Frontal cortex (tissue), 4 donors: ENCODE measurements around the gene PLOD2. TPM values are rescaled to one million over a fixed set of nuclear protein-coding genes. Genes with fewer than 3 reads are reported as not detected.

Experiments
- DNase-seq, 2 donors: peaks; one replicate each; pipeline ENCODE4 v3.0.0; 2012; ENCODE audit warnings: low spot score in 2 of 2
- FAIRE-seq: peaks from 2 replicates; lab custom pipeline; 2012; peaks lifted over from hg19 to GRCh38; lab: Jason Lieb, UNC
- total RNA-seq: library from RNA; depleted of rRNA; stranded (reverse); fragments of >200 nt; gene quantifications from one replicate; pipeline ENCODE4 v1.2.3, GENCODE V29; 2014
- donor health status: control.
- donor health status: control.
- donor health status: control.

The PLOD2 gene
- 14.7 TPM for total RNA-seq

DNA sequence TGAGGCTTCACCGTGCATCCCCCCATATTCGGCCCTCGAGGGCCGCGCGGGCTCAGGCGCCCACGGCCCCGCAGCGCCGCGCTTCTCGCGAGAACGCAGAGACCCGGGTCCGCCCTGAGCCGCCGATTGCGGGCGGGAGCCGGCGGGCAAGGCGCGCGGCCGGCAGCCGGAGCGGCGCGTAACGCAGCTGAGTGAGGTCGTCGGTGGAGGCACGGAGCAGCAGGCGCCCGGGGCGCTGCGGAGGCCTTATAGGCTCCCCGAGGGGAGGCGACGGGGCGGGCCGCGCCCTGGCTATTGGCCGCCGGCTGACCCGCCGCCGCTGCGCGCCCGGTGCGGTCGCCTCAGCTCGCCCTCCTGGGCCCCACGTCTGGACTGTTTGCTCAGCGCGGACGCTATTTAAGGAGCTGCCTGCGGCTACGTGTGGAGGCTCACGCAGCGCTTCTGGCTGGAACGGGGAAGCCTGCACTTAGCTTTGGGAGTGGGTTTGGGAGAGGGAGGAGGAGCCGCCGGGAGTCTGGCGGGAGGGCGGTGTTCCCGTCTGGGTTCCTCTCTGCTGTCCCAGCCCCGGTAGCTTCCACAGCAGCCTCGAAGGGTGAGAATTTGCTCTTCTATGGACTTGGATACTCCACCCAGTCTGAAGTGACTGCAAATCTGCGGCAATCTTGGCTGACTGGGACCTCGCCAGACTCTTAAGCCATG lies at the start of gene PLOD2:
Gene PLOD2, minus strand, starts transcription at position 221 of the 699 bp plus-strand sequence. Its CDS starts 195 bp downstream, at position 26.
- peak; percentile 70 to 71 for DNase-seq
- no peak for FAIRE-seq

DNA sequence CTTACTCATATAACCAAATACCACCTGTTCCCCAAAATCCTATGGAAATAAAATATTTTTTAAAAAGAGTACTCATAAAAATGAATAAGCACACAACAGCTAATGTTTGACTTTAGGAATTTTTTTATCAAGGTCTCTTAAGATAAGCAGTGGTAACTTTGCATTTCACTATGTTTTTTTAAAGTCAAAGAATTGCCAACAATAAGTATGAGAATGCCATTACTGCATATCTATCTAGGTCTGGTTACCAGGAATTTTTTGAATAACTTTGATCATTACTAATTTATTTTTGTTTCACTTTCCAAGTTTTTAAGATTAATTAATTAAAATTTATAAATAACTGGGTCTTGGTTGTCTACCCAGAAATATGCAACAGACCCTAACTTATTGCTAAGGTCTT lies 48.4 kb upstream of the PLOD2 start:
- no peak for DNase-seq
- no peak for FAIRE-seq

DNA sequence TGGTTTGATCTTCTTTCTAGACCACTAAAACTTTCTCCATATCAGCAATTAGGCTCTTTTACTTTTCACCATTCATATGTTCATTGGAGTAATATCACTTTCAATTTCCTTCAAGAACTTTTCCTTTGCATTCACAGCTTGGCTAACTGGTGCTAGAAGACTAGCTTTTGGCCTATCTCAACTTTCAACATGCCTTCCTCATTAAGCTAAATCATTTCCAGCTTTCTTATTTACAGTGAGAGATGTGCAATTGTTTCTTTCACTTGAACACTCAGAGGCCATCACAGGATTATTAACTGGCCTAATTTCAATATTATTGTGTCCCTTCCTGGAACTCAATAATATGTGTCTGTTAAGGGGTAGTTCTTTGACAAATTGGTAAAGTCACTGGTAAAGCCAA lies 42.8 kb upstream of the PLOD2 start:
- no peak for DNase-seq
- no peak for FAIRE-seq

DNA sequence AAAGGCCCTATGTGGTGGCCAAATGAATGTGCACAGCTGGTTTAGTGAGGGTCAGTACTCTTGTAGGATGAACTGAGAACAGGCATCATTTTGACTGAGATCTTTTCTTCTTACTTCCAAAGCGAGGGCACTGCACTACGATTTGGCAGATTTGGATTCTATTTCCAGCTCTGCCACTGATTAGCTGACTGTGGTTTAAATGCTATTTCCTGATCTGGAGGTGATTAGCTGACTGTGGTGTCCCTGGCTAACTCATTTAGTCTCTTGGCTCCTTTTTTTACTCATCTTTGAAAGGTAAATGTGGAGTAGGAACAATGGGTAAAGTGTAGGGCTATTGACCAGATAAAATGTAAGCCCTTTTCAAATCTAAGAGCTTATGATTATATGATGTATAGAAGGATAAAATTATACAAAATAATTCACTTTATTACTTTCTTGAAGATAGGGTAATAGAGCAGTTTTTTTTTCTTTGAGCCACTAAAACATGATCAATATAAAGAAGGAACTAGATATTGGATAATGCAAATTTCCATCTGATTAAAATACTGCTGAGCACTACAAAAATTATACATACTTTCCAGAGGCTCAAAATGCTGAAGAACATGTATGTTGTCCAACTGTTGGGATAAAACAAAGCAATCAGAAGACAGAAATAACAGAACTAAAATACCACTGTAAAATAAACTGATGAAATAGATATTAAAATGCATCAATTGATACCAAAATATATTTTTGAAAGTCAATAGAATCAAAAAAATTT lies 39.7 kb upstream of the PLOD2 start:
- FAIRE-seq, result no peak
- DNase-seq, result no peak

DNA sequence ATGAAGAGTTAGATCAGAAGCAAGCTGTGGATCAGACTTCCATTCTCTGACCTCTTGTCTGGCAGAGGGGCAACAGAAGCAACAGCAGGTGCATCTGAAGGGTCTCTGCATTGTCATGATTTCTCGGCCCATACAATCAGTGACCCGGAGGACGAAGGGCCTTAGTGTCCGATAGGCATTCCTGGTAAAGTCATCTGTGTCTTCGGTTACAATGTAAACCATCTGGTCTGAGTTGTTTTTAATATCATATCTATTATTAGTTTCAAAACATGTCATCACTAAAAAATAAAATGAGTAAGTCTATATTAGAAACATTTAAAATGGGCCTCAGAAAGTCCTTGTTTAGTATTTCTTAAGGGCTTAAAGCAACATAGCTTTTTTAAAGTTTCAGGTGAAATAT lies 38.8 kb upstream of the PLOD2 start:
- FAIRE-seq (no peak), DNase-seq (no peak)

DNA sequence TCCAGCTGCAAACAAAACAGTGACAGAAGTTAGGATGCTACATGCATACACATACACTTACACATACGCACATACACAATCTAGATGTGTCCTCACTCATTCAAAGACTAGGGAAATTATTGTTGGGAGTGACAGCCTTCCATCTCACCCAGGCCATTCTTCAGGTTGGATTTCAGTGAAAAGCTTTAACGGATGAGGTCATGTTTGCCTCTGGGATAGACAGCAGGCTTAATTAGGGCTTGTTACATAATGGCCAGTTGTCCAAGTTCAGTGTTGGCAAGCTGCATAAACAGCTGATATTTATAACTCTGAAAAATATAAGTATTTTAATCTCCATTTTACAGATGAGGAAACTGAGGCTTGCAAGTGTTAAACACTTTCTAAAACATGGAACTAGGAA lies 35.8 kb upstream of the PLOD2 start:
- no peak for FAIRE-seq
- DNase-seq, result no peak

DNA sequence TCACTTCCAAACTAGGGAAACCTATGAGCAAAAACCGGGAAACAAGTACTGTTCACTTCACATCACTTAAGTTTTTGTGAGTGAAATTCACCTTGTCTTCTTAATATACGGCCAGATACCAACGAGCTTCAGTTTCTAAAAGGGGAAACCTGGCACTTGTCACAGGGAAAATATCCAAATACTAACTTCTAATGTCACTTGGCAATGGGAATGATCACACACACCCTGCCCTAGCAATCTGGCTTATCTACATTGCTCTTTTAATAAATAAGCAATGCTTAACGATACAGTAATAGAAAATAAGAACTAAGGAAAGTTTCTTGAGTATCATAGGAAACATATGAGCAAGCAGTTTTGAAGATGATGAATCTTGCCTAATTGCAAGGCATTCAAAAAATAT lies 34.6 kb upstream of the PLOD2 start:
- no peak for DNase-seq
- FAIRE-seq, result no peak

DNA sequence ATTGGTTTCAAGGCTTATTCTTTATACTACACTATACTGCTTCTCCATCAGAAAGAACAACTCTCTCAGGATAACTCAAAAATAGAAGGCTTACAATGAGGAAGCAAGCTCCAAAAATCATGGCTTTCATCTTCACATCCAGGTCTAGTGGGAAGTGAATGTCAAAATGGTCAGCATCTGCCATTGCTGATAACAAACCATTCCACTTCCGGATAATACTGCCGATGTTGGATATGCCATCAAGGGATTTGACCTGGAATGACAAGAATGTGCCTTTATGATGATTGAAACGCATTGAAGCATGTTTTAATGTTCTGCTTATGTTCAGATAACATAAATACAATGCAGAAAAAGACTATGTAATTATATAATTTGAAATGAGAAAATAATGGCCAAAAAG lies 34.0 kb upstream of the PLOD2 start:
- DNase-seq, result no peak
- no peak for FAIRE-seq

DNA sequence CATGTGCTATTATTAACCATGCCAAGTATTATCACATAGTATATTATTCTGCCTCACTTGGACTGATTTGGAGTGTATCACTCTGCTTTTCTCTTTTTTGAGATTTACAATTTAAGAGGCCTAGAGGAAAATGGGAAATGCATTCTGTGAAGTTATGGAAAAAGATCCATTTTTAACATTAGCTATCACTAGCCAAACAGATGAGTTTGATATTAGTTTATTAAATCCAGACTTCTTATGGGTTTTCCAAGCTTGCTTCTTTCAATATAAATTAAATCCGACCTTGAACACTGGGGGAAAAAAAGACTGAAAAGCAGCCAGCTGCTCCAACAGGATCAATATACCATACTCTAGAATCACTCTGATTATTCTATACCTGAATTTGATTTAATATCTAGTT lies 30.1 kb upstream of the PLOD2 start:
- DNase-seq (no peak), FAIRE-seq (no peak)

DNA sequence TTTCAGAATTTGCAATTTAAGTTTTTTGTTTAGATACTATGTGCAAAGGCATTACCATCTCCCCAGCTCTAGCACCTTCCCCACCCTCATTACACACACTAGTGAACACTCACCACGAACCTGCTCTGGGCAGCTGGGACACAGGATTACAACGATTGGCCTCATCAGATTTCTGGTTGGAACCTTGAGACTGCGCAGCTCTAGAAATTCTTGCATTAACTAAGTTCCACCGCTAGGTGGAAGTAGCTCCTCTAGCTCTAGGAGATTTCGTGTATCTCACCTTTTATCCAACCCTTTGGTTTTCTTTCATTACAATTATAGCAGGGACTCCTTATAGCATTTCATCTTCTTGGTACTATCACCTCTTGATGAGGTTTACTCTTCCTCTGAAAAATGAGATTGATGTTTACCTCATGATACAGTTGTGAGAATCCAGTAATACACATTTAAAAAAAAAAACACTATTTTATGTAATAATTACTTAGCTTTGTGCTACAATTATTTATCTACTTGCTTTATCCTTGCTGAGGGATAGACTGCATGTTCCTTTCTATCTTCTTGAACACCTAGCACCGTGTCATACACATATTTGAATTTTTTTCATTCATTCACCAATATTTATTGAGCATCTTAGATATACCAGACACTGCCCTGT lies 28.7 kb upstream of the PLOD2 start:
- DNase-seq (peak in 1 of 2 donors; percentile 42), FAIRE-seq (no peak)

DNA sequence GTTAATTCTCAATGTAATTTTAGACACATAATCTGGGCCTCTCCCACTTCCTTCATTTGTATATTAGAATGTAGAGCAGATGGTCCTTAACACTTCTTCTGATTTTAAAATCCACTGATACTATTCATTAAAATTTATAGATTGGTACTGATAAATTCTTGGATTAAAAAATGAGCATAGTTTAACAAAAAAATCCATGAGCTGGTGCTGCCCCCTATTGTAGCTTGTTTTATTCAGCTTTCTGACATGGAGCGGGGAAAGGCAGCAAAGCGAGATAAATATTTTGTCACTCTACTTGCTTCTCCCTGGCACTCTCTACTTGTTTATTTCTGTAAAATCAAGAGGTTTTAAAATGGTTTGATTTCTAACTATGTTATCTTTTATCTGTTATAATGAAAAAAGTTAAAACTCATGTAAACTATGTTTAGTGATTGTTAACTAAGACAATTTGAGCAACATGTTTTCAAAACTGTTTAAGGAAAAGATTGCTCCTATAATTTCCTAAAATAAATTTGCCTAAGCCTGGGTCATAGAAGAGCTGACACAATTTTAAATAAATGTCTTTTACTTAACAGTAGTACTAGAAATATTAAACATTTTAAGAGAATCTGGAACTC lies 26.5 kb upstream of the PLOD2 start:
- peak; percentile 67 for FAIRE-seq
- DNase-seq, result peak in 1 of 2 donors; percentile 14

DNA sequence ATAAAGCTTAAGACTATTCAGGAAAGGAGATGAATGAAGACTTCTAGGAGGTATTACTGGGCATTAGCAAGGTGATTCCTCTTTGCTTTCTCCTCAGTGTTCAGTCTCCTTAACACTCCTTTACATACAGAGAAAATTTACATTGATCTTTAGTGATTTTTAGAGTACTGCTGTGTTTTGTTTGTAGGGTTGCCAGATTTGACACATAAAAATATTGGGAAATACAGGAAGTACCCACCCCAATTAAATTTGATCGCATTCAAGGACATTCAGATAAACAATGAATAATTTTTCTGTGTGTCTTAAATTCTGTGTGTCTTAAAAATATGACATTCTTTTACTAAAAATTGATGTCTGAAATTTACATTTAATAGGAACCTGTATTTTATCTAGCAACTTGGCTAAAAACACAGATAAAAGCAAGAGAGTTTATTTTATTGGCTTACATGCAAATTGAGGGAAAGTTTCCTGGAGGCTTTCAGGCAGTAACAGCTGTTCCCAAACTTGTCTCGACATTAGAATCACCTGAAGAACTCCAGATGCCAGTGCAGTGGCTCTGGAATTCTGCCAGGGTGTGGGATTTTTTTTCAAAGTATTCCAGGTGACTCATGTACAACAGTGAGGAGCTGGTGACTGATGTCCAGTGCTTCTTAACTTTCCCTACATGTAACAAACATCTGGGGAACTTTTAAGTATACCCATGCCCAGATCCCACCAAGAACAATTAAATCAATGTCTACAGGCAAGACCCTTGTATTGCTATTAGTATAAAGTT lies 23.4 kb upstream of the PLOD2 start:
- FAIRE-seq, result no peak
- DNase-seq, result no peak

DNA sequence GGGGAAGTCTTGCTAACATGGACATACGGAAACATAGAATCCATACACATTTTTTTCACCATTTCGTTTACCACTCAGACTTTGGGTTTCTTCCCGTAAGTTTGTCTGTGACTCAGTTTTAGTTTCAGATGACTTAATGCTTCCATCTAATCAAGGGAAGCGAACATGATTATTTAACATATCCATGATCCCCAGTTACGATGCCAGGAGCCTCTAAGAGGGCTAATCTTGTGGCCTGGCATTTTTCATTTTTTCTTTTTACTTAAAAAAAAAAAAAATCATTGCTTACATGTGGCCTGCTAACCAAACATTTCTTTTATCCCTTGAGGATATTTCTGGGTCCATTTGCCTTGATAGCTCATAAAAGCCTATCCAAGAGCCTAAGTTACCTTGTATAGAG lies 20.2 kb upstream of the PLOD2 start:
- DNase-seq, result no peak
- FAIRE-seq, result no peak

DNA sequence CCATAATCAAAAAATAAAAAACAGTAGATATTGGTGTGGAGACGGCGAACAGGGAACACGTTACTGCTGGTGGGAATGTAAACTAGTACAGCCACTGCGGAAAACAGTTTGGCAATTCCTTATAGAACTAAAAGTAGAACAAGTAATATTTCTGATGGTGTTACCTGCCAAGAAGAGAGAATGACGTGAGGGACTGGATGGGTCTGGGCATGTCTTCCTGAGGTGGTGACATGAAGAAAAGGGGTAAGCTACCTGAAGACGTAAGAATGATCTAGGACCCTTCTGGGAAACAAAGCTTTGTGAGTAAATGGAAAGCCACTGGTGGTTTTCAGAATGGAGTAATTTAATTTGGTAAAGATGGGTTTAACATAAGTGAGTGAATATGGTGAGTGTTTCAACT lies 19.4 kb upstream of the PLOD2 start:
- FAIRE-seq, result no peak
- DNase-seq, result no peak

DNA sequence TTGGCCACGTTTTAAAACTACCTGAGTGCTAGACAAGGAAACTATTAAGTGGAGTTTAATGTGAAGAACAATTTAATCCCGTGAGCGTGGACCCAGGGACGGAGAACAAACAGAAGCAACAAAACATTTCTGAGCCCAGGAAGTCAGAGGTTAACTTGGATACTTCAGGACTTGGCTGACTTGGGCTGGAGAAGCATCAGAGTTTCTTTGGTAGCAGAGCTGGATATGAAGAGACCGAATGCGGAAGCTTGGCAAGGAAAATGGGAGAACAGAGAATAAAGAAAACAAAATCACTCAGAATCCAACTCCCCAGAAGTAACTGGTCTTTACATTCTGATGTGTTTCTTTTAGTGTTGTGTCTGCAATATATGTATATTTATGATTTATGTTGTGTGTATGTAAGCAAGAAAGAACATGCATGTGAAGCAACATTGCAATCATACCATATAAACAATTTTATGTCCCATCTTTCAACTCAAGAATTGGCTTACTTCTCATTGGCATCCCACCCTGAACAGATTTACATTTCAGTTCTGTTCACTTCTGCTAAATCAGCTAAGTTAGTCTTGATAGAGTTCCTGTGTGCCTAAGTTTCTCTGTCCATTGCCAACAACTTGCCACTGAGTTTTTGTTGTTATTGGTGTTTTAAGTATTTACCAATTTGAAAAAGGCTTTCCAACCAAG lies 17.2 kb upstream of the PLOD2 start:
- no peak for DNase-seq
- FAIRE-seq, result no peak

DNA sequence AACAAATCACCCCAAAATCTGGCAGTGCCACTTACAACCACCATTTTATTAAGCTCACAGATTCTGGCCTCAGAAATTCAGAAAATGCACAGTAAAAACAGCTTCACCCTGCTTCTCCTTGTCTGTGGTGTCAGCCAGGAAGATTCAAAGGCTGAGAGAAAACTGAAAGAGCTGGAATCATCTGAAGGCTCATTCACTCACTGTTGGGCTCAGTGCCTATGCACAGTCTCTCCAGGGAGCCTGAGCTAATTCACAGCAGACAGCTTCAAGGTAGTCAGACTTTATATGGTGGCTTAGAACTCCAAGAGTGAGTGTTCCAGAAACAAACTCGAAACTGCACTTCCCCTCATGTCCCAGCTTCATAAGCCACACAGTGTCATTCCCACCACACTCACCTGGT lies 16.5 kb upstream of the PLOD2 start:
- FAIRE-seq (no peak), DNase-seq (no peak)

DNA sequence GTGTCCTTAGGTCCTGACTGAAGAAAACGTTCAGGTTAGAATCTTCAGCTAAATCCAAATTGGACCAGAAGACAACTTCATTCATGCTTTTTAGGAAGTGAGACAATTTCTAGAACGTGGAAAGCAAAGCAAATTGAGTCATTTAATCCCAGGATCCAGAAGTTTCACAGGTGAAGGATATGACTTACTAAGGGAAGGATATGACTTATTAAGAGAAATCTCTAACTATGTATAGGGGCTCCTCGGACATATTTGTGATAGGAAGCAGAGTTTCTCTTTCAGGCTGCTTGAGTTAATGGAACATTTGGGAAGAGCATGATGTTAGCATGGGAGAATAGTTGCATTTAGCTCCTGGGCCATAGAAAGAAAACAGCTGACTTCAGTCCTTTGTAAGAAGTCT lies 16.1 kb upstream of the PLOD2 start:
- FAIRE-seq (no peak), DNase-seq (no peak)

DNA sequence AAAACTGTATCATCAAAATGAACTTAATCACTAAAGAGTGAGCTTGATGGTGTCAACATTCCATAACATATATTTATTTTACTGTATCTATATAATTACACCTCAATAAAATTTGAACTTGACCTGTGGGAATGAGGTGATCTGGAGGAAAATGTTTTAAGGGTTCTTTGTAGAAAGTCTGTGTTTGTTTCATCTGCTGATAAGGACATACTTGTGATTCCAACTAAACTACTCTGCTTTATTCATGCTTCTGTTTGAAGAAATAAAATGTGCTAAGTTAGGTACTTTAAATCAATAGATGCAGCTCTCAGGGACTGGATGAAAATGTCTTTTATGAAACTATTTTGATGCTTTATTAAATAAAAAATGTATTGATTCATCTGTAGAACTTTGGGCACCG lies 11.6 kb upstream of the PLOD2 start:
- DNase-seq (no peak), FAIRE-seq (no peak)

DNA sequence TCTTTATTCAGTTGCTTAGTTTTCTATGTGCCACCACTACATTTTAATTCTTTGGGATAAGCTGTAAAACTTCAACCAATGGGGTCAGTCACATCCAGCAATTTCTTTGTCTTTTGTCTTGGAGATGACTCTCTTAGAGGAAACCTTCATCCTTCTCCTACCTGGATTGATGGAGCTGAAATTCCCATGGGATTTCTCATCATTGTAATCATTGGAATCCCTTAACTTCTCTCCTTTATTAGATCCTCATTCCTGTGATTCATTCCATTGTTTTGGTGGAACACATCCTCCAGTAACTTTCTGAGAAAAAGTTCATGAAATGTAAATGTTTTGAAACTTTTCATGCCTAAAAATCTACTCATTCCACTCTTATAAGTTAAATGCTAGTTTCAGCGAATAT lies 9.6 kb upstream of the PLOD2 start:
- FAIRE-seq (no peak), DNase-seq (no peak)
